Neural progenitor cell (in vitro differentiated cells): Measurements from ENCODE around the gene AARS2. TPM values are rescaled to one million over a fixed set of nuclear protein-coding genes. Genes with fewer than 3 reads are reported as not detected.
A peak's percentile ranks its signal among the peaks of the same experiment; 100 is the strongest.

Experiments
- DNase-seq: peaks from one replicate; pipeline ENCODE4 v3.0.0-alpha.2; 2016; ENCODE audit warnings: low spot score
- H2AFZ ChIP-seq: fragments of 200-600 bp; sonication (generic); replicated peaks from 2 replicates; pipeline ENCODE4 v1.6.1; 2016; ENCODE audit warnings: antibody characterized with exemption
- H3F3A ChIP-seq: fragments of 200-600 bp; sonication (generic); 2 replicates; pipeline ENCODE4 v1.6.1; 2016; ENCODE audit warnings: antibody characterized with exemption, low read depth
- H3K27ac ChIP-seq: fragments of 200-600 bp; sonication (generic); 2 replicates; pipeline ENCODE4 v1.5.1; 2016; ENCODE audit warnings: mild to moderate bottlenecking
- H3K27me3 ChIP-seq: fragments of 200-600 bp; sonication (generic); 2 replicates; pipeline ENCODE4 v1.6.1; 2016; ENCODE audit warnings: mild to moderate bottlenecking, moderate library complexity
- H3K36me3 ChIP-seq: fragments of 200-600 bp; sonication (generic); 2 replicates; pipeline ENCODE4 v1.5.1; 2016
- H3K4me1 ChIP-seq: fragments of 200-600 bp; sonication (generic); 2 replicates; pipeline ENCODE4 v1.6.1; 2016; ENCODE audit warnings: mixed run types
- H3K4me2 ChIP-seq: fragments of 200-600 bp; sonication (generic); 2 replicates; pipeline ENCODE4 v1.6.1; 2016
- H3K4me3 ChIP-seq: fragments of 200-600 bp; sonication (generic); 2 replicates; pipeline ENCODE4 v1.5.1; 2016
- H3K79me2 ChIP-seq: fragments of 200-600 bp; sonication (generic); 2 replicates; pipeline ENCODE4 v1.6.1; 2016; ENCODE audit warnings: low read depth
- H3K9ac ChIP-seq: fragments of 200-600 bp; sonication (generic); 2 replicates; pipeline ENCODE4 v1.6.1; 2016
- H3K9me3 ChIP-seq: fragments of 200-600 bp; sonication (generic); 2 replicates; pipeline ENCODE4 v1.5.1; 2016; ENCODE audit warnings: low read depth
- H4K20me1 ChIP-seq: fragments of 200-600 bp; sonication (generic); 2 replicates; pipeline ENCODE4 v1.6.1; 2016; ENCODE audit warnings: low read depth
- H3K27ac Mint-ChIP-seq: 3 replicates; pipeline ENCODE4 v1.8.0; 2021; ENCODE audit warnings: mixed read lengths
- H3K27me3 Mint-ChIP-seq: 2 replicates; pipeline ENCODE4 v1.8.0; 2022; ENCODE audit warnings: low read depth, mild to moderate bottlenecking, inconsistent platforms, moderate library complexity, mixed read lengths; ENCODE audit not compliant: insufficient read depth
- H3K36me3 Mint-ChIP-seq: 3 replicates; pipeline ENCODE4 v1.8.0; 2021; ENCODE audit warnings: mixed read lengths
- H3K4me1 Mint-ChIP-seq: 3 replicates; pipeline ENCODE4 v1.8.0; 2021; ENCODE audit warnings: mixed read lengths
- H3K4me3 Mint-ChIP-seq: 3 replicates; pipeline ENCODE4 v1.8.0; 2021; ENCODE audit warnings: mild to moderate bottlenecking, moderate library complexity, mixed read lengths
- H3K9me3 Mint-ChIP-seq: 3 replicates; pipeline ENCODE4 v1.8.0; 2020; ENCODE audit warnings: mixed read lengths
- CTCF ChIP-seq: fragments of 200-600 bp; sonication (generic); IDR thresholded peaks from 2 replicates; pipeline ENCODE4 v1.5.1; 2017; ENCODE audit warnings: antibody characterized with exemption, mild to moderate bottlenecking
- EZH2 ChIP-seq: fragments of 200-600 bp; sonication (generic); IDR thresholded peaks from 2 replicates; pipeline ENCODE4 v1.6.1; 2017; ENCODE audit warnings: antibody characterized with exemption, mild to moderate bottlenecking, moderate library complexity
- EZH2phosphoT487 ChIP-seq: fragments of 200-600 bp; sonication (generic); IDR thresholded peaks from 2 replicates; pipeline ENCODE4 v1.6.1; 2017; ENCODE audit warnings: antibody characterized with exemption
- total RNA-seq: library from RNA; depleted of rRNA; stranded (reverse); fragments of >200 nt; gene quantifications from 2 replicates; pipeline ENCODE4 v1.2.3, GENCODE V29; 2015; ENCODE audit warnings: low replicate concordance

The AARS2 gene
- total RNA-seq, 1 donor from 2014 or later, result 16.1 TPM

- H4K20me1 ChIP-seq, result peaks cover 72% of the 10 kb centered on the region
- H3K4me1 Mint-ChIP-seq, result peaks cover 41% of the 10 kb centered on the region
Measured at GRCh38 chr6:44254191-44255104, 58.7 kb downstream of the AARS2 start.

GRCh38 chr6:44253307-44254101 lies 59.6 kb downstream of the AARS2 start:
- Histone ChIP-seq H3K36me3 (peaks cover 35% of the 10 kb centered on the region), H3F3A (peaks cover 94% of the 10 kb centered on the region), H3K9ac (no peak overlapping the region), H3K9me3 (no peaks in the 10 kb centered on the region), H3K4me3 (no peak overlapping the region), H3K4me2 (no peak overlapping the region), H3K4me1 (peaks cover 24% of the 10 kb centered on the region), H3K27me3 (no peaks in the 10 kb centered on the region), H2AFZ (no peak overlapping the region), H4K20me1 (peaks cover 82% of the 10 kb centered on the region), H3K27ac (peak overlapping the region; percentile 58), H3K79me2 (peaks cover 80% of the 10 kb centered on the region)
- peaks cover 50% of the 10 kb centered on the region for H3K36me3 Mint-ChIP-seq
- H3K4me3 Mint-ChIP-seq, result no peak overlapping the region
- peaks cover 46% of the 10 kb centered on the region for H3K4me1 Mint-ChIP-seq
- no peak for TF ChIP-seq EZH2phosphoT487
- no peak for TF ChIP-seq EZH2
- TF ChIP-seq CTCF, result peak; percentile 62
- no peak overlapping the region for H3K27ac Mint-ChIP-seq
- H3K9me3 Mint-ChIP-seq, result no peaks in the 10 kb centered on the region
- H3K27me3 Mint-ChIP-seq, result peaks cover 22% of the 10 kb centered on the region
- peak; percentile 67 for DNase-seq

More at GRCh38 chr6:44254191-44255104, 58.7 kb downstream of the AARS2 start:
- H3F3A ChIP-seq, result peaks cover 84% of the 10 kb centered on the region
- H2AFZ ChIP-seq, result no peak overlapping the region
- no peak overlapping the region for H3K4me2 ChIP-seq
- no peak for DNase-seq
- H3K4me3 Mint-ChIP-seq, result peak overlapping the region; percentile 71
- H3K9ac ChIP-seq, result no peak overlapping the region
- H3K4me1 ChIP-seq, result peaks cover 14% of the 10 kb centered on the region
- peaks cover 42% of the 10 kb centered on the region for H3K36me3 Mint-ChIP-seq
- H3K27ac Mint-ChIP-seq, result no peak overlapping the region
- peaks cover 18% of the 10 kb centered on the region for H3K27me3 Mint-ChIP-seq
- no peaks in the 10 kb centered on the region for H3K27me3 ChIP-seq
- H3K9me3 Mint-ChIP-seq, result no peaks in the 10 kb centered on the region
- no peak overlapping the region for H3K4me3 ChIP-seq
- H3K36me3 ChIP-seq, result peaks cover 34% of the 10 kb centered on the region
- TF ChIP-seq EZH2, result no peak
- TF ChIP-seq CTCF, result no peak
- no peaks in the 10 kb centered on the region for H3K9me3 ChIP-seq
- peaks cover 70% of the 10 kb centered on the region for H3K79me2 ChIP-seq
- peak overlapping the region; percentile 58 for H3K27ac ChIP-seq

- H3K79me2 ChIP-seq, result peaks cover 94% of the 10 kb centered on the region
- peaks cover 97% of the 10 kb centered on the region for H4K20me1 ChIP-seq
- H2AFZ ChIP-seq, result no peak overlapping the region
- no peak overlapping the region for H3K4me3 ChIP-seq
- H3K27me3 ChIP-seq, result no peaks in the 10 kb centered on the region
- Mint-ChIP-seq H3K4me3 (peak overlapping the region; percentile 18), H3K4me1 (peaks cover 47% of the 10 kb centered on the region), H3K27me3 (peaks cover 27% of the 10 kb centered on the region), H3K36me3 (peaks cover 55% of the 10 kb centered on the region), H3K27ac (no peak overlapping the region), H3K9me3 (no peaks in the 10 kb centered on the region)
- no peak overlapping the region for H3K9ac ChIP-seq
- no peaks in the 10 kb centered on the region for H3K9me3 ChIP-seq
- no peak for DNase-seq
- H3K4me2 ChIP-seq, result no peak overlapping the region
- peaks cover 35% of the 10 kb centered on the region for H3K36me3 ChIP-seq
- peak overlapping the region; percentile 26 for H3K27ac ChIP-seq
- H3F3A ChIP-seq, result peaks cover 91% of the 10 kb centered on the region
- TF ChIP-seq CTCF (no peak), EZH2phosphoT487 (no peak), EZH2 (no peak)
- peaks cover 24% of the 10 kb centered on the region for H3K4me1 ChIP-seq
Measured at GRCh38 chr6:44251576-44252524, 61.3 kb downstream of the AARS2 start.
